ENCODE results near the gene WFS1.

DNA sequence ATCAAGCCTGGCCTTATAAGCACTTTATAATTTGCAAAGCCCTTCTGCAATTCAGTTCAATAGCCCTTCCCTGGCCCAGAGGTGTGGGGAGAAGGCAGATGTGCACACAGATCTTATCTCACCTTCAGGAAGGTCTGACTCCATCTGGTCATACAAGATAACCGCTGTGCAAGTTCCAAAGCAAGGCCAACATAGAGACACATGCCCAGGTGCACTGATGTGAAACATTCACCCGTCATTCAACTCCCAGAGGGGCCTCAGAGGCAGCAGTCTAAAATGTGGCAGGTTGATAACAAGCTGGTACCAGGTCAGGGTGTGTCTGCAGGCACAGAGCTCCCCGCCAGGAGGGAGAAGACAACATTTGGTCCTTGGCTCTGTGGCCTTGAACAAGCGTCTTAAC lies 10.9 kb upstream of the WFS1 start:
- TF ChIP-seq, protein P1, sequence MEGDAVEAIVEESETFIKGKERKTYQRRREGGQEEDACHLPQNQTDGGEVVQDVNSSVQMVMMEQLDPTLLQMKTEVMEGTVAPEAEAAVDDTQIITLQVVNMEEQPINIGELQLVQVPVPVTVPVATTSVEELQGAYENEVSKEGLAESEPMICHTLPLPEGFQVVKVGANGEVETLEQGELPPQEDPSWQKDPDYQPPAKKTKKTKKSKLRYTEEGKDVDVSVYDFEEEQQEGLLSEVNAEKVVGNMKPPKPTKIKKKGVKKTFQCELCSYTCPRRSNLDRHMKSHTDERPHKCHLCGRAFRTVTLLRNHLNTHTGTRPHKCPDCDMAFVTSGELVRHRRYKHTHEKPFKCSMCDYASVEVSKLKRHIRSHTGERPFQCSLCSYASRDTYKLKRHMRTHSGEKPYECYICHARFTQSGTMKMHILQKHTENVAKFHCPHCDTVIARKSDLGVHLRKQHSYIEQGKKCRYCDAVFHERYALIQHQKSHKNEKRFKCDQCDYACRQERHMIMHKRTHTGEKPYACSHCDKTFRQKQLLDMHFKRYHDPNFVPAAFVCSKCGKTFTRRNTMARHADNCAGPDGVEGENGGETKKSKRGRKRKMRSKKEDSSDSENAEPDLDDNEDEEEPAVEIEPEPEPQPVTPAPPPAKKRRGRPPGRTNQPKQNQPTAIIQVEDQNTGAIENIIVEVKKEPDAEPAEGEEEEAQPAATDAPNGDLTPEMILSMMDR (conservative IDR thresholded peaks at IDR 0.05; ENCODE audit: low read length): no peak
- TF ChIP-seq EZH2phosphoT487 (IDR thresholded peaks at IDR 0.05; ENCODE audit: borderline replicate concordance): no peak

Measured in Loucy (cell line).